ENCODE measurements around the gene CELF4.

- TF ChIP-seq CTCF (conservative IDR thresholded peaks at IDR 0.05) (no peak), ZFX (IDR thresholded peaks at IDR 0.05) (no peak)
Measured at GRCh38 chr18:37409878-37410277, 155.7 kb downstream of the CELF4 start.

Data from C4-2B (cell line).